HG03103 (cell line): ENCODE measurements around the gene MEGF6.

Source experiments
- ATAC-seq: cut with Tn5 transposase; IDR thresholded peaks from one replicate; pipeline ENCODE4 v1.9.1; 2021; ENCODE audit warnings: low read depth; ENCODE audit not compliant: unreplicated experiment

The MEGF6 gene

GRCh38 chr1:3476666-3477065, 134.6 kb downstream of the MEGF6 start:
- no peak for ATAC-seq

- no peak for ATAC-seq
These were observed 135.3 kb downstream of the MEGF6 start for GRCh38 chr1:3475839-3476573.

DNA sequence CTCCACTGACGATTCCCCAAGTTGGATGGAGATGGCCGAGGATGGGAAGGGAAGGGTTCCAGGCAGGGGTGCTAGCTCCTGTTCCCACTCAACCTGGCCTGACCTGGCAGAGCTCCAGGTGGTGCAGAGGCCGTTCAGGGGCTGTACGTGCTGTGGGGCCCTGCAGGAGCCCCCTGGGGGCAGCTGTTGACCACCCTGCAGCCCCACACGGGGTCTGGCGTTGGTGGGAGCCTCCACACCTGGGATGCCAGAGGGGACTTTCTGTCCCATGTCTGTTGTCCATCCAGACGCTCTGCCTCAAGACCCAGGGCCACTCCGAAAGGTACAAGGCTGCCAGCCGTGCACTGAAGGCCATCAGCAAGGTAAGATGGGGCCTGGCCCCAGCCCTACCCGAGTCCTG, 136.9 kb downstream of the MEGF6 start:
- ATAC-seq: no peak

DNA sequence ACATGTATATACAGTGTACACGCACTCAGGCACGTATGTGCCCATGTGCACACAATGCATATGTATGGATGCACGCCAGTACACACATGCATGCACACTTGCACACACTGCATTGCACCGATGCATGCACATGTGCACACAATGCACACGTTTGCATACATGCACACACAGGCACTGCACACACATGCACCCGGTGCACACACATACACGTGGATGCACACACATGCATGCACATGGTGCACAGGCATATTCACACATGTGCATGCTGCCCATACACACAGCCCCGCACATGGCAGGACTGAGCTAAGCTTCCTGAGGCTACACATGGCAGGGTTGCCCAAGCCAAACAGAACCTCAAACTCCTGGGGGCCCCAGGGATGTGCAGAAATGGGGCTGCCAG, 137.3 kb downstream of the MEGF6 start:
- ATAC-seq: no peak

DNA sequence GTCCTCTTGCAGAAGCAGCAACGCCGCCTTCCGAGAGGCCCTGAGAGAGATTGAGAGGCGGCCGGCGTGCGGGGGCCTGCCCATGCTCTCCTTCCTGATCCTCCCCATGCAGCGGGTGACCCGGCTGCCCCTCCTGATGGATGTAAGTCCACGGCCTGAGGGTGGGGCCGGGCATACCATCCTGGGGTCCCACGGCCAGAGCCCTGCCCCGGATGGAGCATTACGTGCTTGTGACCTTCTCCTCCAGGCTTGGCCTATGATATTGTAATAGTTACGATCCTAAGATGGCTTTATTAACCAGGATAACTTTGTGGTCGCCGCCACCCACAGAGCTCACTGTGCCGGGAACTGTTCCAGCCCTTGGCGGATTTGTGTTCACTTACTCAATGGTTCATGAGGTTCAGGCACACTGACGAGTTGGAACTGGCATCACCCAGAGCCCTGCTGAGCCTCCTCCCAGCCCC, 137.9 kb downstream of the MEGF6 start:
- no peak for ATAC-seq

DNA sequence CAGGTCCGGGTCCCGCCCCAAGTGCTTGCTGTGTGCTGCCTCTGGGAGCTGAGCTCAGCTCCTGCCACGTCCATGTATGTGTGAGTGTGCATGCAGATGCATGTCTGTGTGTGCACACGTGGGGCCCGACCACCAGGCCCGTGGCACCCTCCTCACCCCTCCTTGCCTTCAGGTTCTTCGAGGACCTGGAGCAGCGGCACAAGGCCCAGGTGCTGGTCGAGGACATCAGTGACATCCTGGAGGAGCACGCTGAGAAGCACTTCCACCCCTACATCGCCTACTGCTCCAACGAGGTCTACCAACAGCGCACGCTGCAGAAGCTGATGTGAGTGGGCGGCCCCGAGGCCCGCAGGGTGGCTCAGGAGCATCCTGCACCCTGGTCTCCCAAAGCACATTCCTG, 138.4 kb downstream of the MEGF6 start:
- no peak for ATAC-seq

DNA sequence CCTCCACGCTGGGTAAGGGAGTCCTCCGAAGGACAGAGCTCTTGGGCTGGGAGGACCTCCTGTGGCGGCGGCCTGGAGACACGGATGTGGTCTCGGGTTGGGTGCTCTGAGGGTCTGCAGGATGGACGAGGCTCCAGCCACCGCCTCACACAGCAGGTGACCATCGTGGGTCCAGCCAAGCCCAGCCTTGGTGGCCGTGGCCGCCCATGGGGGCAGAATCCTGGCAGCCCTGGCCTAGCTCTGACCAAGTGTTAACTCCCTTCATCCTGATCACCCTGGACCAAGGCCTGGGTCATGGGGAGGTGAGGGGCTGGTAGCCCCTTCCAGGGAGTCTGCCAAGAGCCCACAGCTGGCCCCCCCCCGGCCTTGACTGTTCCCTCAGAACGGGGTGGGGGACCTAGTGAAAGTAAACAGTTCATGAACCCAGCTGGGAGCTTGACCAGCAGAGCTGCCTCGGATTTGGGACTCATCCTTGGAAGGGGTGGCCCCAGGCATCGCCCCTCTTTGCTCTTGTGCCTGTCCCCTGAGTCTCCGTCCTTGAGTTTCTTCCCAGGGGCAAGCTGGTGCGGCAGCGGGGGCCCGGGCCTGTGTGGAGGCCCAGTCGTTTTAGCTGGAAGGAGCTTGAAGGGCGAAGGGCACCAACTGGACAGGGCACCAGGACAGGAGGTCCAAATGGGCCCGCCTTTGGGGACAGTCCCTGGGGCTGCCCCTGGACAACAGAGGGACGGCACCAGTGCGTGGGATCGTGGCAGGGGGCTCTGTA, 139.0 kb downstream of the MEGF6 start:
- no peak for ATAC-seq

- no peak for ATAC-seq
These were observed 139.8 kb downstream of the MEGF6 start for GRCh38 chr1:3471356-3472087.

DNA sequence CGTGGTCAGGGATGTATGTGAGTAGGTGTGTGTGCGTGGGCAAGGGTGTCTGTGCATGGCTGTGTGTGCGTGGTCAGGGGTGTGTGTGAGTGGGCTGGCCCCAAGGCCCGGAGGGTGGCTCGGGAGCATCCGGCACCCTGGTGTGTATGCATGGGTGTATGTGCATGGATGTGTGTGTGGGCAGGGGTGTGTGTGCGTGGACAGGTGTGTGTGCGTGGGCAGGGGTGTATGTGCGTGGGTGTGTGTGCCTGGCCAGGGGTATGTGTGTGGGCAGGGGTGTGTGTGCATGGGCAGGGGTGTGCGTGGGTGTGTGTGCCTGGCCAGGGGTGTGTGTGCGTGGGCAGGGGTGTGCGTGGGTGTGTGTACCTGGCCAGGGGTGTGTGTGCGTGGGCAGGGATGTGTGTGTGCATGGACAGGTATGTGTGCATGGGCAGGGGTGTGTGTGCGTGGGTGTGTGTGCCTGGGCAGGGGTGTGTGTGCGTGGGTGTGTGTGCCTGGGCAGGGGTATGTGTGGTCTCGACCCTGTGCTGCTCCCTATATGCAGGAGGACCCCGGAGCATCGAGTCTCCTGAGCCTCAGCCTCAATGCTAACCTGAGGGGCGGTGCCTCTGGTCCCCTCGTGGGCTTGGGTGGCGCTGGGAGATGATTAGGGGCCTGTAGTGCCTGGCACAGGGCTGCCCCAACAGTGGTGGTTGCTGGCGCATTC, 140.5 kb downstream of the MEGF6 start:
- no peak for ATAC-seq

- ATAC-seq: no peak
These were observed 141.3 kb downstream of the MEGF6 start for GRCh38 chr1:3469849-3470649.

DNA sequence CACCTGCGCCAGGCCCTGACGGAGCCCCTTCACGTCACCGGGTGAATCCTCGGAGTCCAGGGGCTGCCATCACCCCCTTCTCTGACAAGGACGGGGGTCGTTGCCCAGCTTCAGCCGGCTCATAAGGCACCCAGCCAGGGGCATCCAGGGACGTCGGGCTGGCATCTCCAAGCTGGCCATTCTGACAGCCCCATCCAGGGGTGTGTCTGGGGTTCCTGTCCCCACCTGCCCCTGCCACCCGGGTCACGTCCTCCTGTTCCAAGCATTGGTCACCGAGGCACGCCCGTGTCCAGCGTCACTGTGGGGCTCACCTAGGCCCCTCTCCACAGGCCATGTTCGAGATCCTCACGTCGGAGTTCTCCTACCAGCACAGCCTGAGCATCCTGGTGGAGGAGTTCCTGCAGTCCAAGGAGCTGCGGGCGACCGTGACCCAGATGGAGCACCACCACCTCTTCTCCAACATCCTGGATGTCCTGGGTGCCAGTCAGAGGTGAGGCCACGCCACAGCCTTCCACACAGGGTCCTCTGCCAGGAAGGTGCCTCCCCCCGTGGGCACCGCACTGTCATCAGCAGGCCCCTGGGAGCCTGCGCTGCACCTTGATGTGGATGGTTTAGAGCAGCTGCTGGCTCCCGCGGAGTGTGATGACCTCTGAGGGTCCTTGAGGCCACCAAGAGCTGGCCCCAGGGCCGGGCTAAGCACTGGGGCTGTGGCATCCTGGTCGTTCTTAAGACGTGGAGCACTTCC, 142.0 kb downstream of the MEGF6 start:
- no peak for ATAC-seq

DNA sequence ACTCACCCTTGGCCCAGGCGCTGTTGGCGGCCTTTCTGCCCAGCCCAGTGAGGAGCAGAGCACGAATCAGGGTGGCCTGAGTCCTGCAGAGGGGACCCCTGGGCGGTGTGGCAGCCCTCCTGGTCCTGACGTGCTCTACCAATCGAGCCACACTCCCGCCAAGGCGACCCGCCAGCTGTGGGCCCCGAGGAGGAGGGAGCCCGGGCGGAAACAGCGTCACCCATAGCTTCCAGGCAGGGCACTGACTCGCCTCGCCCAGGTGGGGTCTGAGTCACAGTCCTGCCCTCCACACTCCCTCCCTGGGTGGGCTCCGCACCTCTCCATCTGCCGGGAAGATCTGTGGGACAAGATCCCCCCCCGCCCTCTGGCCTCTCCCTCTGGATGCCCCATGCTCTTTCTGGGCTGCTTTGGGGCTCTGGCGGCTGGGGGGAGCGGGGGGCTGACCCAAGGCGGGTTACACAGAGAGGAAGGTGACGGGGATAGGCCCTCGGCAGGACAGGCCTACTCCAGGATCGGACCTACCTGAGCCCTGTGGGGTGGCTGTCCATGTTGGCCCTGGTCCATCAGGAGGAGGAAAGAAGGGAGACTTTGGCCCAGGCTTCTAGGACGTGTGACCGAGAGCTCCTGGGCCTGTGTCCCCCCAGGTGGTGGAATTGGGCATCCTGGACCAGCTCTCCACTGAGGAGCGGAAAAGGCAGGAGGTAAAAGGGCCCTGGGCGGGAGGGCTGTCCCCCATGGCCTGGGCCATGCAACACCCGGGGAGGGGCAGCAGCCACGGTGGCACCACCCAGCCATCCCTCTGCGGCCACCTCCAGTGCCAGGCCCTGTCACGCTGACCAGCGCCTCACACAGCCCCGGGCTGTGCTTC, 142.8 kb downstream of the MEGF6 start:
- ATAC-seq: no peak

GRCh38 chr1:3467096-3468036, 143.9 kb downstream of the MEGF6 start:
- ATAC-seq: no peak

DNA sequence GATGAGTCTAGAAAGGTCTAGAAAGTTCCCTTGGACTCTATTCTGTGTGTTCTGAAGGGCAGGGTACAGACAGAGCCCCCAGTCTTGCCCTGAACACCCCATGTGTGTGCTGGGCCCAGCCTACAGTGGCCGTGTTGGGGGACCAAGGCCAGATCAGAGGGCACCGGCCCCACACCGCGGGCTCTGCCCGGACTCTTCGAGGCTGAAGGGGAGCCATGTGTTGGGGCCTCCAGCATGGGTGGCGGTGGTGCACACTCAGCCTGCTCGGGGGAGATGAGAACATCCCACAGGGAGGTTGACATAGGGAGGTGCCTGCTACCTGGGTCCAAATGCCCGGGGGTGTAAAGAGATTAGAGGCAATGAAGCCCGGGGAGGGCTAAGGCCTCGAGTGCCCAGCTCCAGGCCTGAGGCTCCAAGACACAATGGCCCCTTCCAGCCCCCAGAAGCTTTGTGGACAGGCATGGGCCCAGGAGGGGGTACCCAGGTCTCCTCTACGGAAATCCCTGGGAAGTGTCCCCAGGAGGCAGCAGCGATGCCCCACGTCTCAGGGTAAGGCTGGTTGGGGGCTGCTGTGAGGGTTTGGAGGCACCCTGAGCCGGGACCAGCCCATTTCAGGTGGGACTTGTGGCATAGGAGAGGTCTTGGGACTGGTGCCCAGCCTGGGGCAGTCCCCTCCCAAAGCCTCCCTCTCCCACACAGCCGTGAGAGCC, 144.8 kb downstream of the MEGF6 start:
- no peak for ATAC-seq

- no peak for ATAC-seq
These were observed 145.4 kb downstream of the MEGF6 start for GRCh38 chr1:3465935-3466321.

DNA sequence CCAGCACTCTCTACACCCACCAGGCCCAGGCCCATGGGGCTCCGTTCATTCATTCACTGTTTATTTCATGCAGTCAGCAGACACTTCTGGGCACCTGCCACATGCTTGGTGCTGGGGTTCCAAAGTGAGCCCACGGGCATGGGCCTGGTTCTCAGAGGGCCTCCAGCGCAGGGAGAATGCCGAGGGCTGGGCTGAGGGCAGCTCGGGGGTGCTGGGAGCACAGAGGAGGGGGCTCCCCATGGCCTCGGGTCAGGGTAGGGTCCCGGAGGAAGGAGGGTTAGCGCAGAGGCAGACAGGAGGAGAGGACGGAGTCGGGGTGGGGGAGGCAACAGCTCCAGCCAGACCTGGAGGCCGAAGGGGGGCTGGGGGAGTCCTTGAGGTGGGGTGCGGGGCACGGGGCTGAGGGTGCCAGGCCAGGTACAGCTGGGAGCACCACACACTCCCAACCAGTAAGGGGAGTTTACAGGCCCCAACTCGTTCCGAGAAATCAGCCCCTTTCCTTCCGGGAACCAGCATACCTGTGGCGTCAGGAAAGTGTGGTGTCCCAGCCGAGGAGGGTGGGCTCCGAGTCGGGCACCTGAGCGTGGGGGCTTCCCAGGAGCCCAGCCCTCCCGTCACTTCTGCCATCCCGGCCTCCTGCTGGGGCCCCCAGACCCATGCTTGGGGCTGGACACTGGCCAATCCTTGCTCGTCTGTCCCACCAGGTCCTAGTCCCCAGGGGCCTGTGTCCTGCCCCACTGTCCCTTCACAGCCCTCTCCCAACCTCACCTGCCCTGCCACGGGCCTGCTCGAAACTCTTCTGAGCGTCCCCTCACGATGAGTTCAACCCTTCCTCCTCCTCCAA, 146.0 kb downstream of the MEGF6 start:
- no peak for ATAC-seq
